Fibroblast of mammary gland (primary cell): ENCODE data around the gene BTD.

Experiments
- DNase-seq: peaks from one replicate; pipeline ENCODE4 v3.0.0-alpha.2; 2010; ENCODE audit warnings: low read depth
- H3K4me3 ChIP-seq: 2 replicates; pipeline ENCODE4 v1.5.1; 2011; ENCODE audit warnings: low read depth, mild to moderate bottlenecking, low read length, moderate library complexity; ENCODE audit not compliant: control insufficient read depth
- CTCF ChIP-seq: conservative IDR thresholded peaks from 2 replicates; pipeline ENCODE4 v1.5.1; 2011; ENCODE audit warnings: low read depth, low read length, inconsistent platforms; ENCODE audit not compliant: control insufficient read depth, insufficient read depth

BTD gene

GRCh38 chr3:15681668-15682067 lies 80.1 kb downstream of the BTD start:
- no peak for DNase-seq
- no peak for TF ChIP-seq CTCF
- H3K4me3 ChIP-seq = no peak overlapping the region

- DNase-seq = peak; percentile 34
- TF ChIP-seq CTCF = no peak
- no peak overlapping the region for H3K4me3 ChIP-seq
Observed at GRCh38 chr3:15682561-15683185, 81.1 kb downstream of the BTD start.

GRCh38 chr3:15683253-15683652 lies 81.7 kb downstream of the BTD start:
- TF ChIP-seq CTCF = no peak
- no peak for DNase-seq
- no peak overlapping the region for H3K4me3 ChIP-seq

- no peak for DNase-seq
- no peak overlapping the region for H3K4me3 ChIP-seq
- TF ChIP-seq CTCF = no peak
Observed at GRCh38 chr3:15685927-15686326, 84.4 kb downstream of the BTD start.

- no peak for TF ChIP-seq CTCF
- H3K4me3 ChIP-seq = no peak overlapping the region
- no peak for DNase-seq
Observed at GRCh38 chr3:15690230-15690629, 88.7 kb downstream of the BTD start.

GRCh38 chr3:15690748-15691147 lies 89.2 kb downstream of the BTD start:
- no peak overlapping the region for H3K4me3 ChIP-seq
- TF ChIP-seq CTCF = no peak
- no peak for DNase-seq

GRCh38 chr3:15693355-15693754 lies 91.8 kb downstream of the BTD start:
- H3K4me3 ChIP-seq = no peak overlapping the region
- no peak for DNase-seq
- TF ChIP-seq CTCF = no peak
